GM19193 (cell line): ENCODE results near the gene RB1.

Experiments
- POLR2A ChIP-seq: IDR thresholded peaks from 4 replicates; pipeline ENCODE4 v1.6.1; 2011; ENCODE audit not compliant: insufficient read depth, insufficient read length; ENCODE audit errors: extremely low read depth

The RB1 gene

DNA sequence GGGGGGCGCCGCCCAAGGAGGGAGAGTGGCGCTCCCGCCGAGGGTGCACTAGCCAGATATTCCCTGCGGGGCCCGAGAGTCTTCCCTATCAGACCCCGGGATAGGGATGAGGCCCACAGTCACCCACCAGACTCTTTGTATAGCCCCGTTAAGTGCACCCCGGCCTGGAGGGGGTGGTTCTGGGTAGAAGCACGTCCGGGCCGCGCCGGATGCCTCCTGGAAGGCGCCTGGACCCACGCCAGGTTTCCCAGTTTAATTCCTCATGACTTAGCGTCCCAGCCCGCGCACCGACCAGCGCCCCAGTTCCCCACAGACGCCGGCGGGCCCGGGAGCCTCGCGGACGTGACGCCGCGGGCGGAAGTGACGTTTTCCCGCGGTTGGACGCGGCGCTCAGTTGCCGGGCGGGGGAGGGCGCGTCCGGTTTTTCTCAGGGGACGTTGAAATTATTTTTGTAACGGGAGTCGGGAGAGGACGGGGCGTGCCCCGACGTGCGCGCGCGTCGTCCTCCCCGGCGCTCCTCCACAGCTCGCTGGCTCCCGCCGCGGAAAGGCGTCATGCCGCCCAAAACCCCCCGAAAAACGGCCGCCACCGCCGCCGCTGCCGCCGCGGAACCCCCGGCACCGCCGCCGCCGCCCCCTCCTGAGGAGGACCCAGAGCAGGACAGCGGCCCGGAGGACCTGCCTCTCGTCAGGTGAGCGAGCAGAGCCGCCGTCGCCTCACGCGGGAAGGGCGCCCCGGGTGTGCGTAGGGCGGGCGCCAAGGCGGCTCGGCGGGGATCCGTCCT lies at the start of gene RB1:
TSS of gene RB1 (plus strand) at position 393 of the 784 bp plus-strand sequence. CDS start at position 555, 162 bp downstream.
- TF ChIP-seq POLR2A, result peak; percentile 93

DNA sequence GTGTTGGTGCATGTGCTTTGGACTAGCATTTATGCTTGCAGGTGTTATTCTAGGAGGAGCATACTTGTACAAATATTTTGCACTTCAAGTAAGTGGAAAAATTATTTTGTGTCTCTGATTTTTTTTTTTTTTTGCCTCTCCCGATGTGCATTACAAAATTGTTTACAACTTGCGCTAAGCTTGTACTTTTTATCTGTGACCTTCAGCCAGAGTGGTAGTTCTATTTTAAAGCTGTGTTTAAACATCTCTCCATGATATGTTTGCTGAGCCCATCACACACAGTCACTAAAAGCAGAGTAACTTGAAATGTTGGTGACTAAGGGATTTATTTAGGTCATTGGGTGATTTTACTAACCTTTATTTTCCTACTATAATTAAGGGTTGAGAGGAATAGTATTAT lies 49.7 kb upstream of the RB1 start:
- no peak for TF ChIP-seq POLR2A

DNA sequence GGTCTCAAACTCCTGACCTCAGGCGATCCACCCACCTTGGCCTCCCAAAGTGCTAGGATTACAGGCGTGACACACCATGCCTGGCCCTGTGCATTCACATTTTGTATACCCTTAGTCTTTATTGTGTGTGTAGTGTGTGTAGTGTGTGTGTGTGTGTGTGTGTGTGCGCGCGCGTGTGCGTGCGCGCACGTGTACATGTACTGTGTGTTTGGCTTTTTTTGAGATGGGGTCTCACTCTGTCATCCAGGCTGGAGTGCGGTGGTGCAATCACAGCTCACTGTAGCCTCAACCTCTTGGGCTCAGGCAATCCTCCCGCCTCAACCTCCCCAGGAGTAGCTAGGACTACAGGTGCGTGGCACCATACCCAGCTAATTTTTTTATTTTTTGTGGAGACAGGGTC lies 48.5 kb upstream of the RB1 start:
- TF ChIP-seq POLR2A, result no peak

- no peak for TF ChIP-seq POLR2A
Observed at GRCh38 chr13:48255954-48256353, 47.6 kb upstream of the RB1 start.

- no peak for TF ChIP-seq POLR2A
Observed at GRCh38 chr13:48258002-48258401, 45.5 kb upstream of the RB1 start.

- no peak for TF ChIP-seq POLR2A
Observed at GRCh38 chr13:48258430-48258829, 45.1 kb upstream of the RB1 start.

- no peak for TF ChIP-seq POLR2A
Observed at GRCh38 chr13:48260970-48261369, 42.6 kb upstream of the RB1 start.

- TF ChIP-seq POLR2A, result no peak
Observed at GRCh38 chr13:48263196-48263595, 40.4 kb upstream of the RB1 start.

- TF ChIP-seq POLR2A, result no peak
Observed at GRCh38 chr13:48264058-48264457, 39.5 kb upstream of the RB1 start.

- TF ChIP-seq POLR2A, result no peak
Observed at GRCh38 chr13:48265217-48265815, 38.2 kb upstream of the RB1 start.

- no peak for TF ChIP-seq POLR2A
Observed at GRCh38 chr13:48266150-48266549, 37.4 kb upstream of the RB1 start.

DNA sequence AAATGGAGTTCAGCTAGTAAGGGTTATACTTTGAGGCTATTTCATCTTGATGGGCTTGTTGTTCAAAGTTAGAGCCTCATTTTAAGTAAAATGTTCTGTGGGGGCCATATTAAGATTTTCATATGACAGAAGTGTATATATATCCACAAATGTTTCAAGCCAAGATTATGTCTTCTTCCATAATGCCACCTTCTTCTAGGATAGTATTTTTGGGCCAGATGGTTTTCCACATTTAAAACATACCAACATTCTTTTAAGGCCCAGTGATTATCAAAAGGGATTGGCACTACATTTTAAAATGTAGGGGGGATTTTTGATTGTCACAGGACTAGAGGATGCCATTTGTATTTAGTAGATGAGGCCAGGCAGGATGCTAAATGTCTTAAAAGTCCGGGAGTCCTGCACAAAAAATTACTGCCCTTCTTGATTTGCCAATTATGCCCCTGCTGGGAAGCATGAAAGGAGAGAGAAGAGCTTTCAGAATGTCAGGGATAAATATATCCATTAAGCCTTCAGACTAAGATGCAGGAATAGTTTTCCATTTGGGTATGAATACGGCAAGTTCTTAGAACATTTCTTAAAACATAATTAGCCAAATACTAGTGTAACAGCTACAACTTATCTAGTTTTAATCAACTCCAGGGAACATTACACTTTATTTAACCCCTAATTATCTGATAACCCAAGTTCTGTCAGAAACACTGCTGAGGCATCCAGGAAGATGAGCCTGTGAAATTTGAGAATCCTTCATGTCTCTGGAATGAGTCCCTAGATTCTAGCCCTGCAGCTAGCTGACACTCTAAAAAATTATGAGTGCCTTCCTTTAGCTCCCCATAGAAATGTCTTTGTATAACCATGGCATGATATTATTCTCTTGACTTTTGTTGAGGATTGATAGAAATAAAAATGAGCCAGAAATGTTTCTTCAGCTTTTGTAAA lies 36.6 kb upstream of the RB1 start:
- TF ChIP-seq POLR2A, result no peak

DNA sequence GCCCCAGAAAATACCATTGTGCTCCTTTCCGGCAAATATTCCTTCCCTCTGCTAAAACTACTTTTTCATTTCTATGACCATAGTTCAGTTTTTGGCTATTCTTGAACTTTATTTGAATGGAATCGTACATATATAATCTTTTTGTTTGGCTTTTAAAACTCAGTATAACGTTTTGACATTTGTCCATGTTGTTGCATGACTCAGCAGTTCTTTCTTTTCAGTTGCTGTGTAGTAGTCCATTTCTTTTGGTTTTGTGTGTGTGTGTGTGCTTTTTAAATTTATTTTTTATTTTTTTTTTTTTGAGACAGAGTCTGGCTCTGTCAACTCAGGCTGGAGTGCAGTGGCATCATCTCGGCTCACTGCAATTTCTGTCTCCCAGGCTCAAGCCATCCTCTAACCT lies 35.5 kb upstream of the RB1 start:
- no peak for TF ChIP-seq POLR2A

GRCh38 chr13:48273346-48273745 lies 30.2 kb upstream of the RB1 start:
- no peak for TF ChIP-seq POLR2A

GRCh38 chr13:48275507-48275906 lies 28.0 kb upstream of the RB1 start:
- no peak for TF ChIP-seq POLR2A
